GM21367 (cell line): Measurements from ENCODE around the gene ADAMTS14.
"Not testable (repeated sequence)": the region's sequence is repeated elsewhere in the genome, so short reads cannot be mapped to it uniquely, and the experiment has no call there.

ENCODE experiments used
- ATAC-seq: cut with Tn5 transposase; IDR thresholded peaks from one replicate; pipeline ENCODE4 v1.9.1; 2021; ENCODE audit not compliant: unreplicated experiment

The ADAMTS14 gene

DNA sequence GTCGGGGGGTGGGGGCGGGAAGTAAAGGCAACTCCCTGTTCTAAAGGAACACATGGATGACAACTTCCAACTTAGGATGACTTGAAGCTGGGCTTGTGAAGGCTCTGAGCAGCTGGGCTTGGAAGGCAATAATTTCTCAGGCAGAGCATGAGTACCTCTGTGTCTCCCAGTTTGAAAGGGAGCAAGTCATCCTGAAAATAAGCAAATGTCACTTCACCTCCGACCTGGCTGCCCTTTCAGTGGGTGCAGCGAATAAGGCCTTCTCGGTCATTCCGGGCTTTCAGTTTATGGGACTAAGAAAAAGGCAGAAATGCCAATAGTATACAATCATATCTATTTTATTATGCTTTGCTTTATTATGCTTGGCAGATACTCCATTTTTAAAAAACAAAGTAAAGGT lies 15.3 kb upstream of the ADAMTS14 start:
- no peak for ATAC-seq

DNA sequence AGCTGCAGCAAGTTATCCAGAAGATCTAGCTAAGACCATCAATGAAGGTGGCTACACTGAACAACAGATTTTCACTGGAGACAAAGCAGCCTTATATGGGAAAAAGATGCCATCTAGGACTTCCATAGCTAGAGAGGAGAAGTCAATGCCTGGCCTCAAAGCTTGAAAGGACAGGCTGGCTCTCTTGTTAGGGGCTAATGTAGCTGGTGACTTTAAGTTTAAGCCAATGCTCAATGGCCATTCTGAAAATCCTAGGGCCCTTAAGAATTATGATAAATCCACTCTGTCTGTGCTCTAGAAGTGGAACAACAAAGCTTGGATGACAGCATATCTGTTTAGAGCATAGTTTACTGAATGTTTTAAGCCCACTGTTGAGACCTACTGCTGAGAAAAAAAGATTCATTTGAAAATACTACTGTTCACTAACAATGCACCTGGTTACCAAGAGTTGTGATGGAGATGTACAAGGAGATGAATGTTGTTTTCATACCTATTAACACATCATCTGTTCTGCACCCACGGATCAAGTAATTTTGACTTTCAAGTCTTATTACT lies 13.6 kb upstream of the ADAMTS14 start:
- no peak for ATAC-seq

GRCh38 chr10:70659306-70659705 lies 13.0 kb upstream of the ADAMTS14 start:
- no peak for ATAC-seq

GRCh38 chr10:70660722-70661121 lies 11.6 kb upstream of the ADAMTS14 start:
- ATAC-seq, result no peak

DNA sequence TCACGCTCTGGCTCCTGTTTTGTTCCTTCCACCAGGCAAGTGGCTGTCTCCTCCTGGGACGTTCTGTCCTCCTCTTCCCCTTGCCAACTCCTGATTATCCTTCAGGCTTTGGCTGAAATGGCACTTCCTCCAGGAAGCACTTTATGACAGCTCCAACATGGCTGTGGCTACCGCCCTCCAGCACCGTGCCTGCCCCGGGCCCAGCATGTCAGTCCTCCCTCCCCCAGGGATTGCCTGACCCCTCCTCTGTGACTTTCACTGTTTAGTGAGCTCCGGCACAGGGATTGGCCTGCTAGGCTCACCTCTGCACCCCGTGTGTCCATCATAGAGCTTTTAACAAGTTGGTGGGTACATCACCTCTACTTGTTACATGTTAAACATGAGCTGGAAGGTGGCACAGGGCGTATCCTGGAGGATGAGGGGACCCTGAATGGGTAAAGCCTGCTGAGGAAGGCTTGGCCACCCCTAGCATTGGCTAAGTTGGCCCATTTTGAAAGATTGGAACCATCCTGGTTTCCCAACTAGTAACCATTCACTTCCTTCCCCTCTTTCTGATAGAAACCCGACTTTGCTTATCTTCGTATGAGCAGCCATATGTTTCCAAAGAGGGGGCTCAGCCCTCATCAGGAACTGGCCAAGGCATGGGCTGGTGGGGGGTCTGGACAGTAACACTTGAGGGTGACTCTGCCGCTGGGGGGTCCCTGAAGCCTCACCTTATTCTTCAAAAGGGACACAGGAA lies 10.5 kb upstream of the ADAMTS14 start:
- no peak for ATAC-seq

DNA sequence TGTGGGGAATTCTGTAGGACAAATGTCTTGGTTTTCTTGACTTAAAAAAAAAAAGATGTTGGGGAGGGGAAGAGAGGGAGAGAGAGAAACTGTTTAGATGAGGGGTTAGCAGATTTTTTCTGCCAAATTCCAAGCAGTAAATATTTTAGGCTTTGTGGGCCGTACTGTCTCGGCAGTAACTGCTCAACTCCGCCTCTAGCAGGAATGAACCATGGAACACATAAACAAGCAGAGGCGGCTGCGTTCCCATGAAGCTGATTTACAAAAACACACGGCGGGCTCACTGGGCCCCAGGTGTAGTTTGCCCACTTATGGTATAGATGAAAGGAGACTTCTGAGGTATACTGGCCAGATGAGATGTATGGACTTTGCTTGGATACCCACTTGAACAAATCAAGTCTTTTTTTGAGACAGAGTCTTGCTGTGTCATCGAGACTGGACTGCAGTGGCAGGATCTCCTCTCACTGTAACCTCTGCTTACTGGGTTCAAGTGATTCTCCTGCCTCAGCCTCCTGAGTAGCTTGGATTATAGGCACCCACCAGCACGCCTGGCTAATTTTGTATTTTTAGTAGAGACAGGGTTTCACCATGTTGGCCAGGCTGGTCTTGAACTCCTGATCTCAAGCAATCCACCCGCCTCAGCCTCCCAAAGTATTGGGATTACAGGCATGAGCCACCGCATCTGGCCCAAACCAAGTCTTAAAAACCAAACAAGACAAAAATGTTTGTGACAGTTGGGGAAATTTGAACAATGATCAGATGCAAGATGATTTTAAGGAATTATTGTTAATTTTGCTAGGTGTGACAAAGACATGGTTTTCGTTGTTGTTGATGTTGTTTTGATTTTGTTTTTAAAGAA lies 9.7 kb upstream of the ADAMTS14 start:
- no peak for ATAC-seq

DNA sequence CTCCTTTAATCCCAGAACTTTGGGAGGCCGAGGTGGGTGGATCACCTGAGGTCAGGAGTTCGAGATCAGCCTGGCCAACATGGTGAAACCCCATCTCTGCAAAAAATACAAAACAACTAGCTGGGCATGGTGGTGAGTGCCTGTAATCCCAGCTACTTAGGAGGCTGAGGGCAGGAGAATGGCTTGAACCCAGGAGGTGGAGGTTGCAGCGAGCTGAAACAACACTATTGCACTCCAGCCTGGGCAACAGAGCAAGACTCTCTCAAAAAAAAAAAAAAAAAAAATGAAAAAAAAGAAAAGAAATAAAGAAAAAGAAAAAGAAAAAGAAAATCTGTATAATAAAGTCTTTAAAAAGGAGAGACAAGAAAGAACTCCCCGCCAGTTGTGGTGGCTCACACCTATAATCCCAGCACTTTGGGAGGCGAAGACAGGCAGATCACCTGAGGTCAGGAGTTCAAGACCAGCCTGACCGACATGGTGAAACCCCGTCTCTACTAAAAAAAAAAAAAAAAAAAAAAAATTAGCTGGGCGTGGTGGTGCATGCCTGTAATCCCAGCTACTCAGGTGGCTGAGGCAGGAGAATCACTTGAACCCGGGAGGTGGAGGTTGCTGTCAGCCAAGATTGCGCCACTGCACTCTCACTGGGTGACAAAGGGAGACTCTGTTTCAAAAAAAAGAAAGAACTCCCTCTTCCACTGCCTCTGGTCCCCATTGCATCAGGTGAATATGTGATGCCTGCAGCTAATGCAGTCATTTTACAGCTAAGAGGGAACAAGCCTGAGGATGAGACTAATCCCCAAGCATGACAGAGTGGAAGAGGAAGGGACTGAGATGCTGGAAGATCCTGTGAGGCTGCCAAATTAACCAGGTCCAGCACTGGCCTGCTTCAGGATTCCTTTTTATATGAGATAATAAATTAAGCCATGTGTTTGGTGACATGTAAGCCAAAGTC lies 8.6 kb upstream of the ADAMTS14 start:
- ATAC-seq, result not testable (repeated sequence)

DNA sequence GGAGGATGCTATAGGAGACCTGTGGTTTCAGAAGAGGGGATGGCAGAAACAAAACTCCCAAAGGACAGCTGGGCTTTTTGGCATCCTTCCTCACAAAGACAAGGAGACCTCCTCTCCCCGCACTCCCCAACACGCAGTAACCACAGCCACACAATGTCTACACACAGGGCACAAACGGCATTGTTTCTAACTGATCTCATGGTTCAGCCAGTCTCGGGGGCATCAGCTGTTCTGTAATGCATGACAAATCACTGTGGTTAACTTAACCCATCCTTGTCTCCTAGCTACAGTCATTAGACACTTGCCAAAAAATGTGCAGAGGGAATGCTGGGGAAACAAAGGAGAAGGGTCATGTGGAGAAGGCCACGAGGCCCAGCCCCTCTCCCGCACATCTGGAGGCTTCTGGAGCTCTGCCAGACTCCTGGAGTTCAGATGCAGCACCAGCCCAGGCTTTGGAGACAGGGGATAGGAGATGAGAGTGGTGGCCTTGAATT lies 7.6 kb upstream of the ADAMTS14 start:
- ATAC-seq, result no peak

DNA sequence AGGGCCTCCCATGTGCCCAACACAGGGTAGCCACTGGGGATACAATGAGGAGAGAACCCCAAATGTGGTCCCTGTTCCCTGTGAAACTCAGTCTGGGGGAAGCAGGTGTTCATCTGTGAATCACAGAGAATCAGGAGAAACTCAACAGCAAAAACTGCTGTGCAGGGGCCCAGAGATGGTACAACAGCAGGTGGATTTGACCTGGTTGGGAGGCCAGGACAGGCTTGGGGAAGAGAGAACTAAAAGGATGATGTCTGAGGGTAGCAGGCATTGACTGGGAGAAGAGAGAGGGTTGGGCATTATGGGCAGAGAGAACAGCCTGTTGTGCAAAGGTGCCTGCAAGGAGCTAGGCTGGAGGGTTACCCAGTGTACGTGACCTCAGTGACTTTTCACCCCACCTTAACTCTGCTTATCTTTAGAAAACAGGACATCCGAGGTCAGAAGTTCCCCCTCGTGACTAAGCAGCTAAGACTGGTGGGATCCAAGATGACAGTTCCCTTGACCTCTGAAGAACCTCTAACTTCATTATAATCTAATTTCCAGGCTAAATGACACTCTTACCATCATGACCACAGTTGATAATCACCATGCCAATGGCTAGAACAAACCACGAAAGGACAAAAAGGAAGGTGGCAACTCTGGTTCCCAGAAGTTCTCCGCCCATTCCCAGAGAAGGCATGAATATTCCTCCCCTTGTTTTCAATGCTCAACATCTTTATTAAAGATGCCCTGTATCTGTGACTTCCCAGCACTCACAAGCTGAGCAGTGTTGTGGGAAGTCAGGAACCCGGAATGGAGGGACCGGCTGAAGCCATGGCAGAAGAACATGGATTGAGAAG lies 5.1 kb upstream of the ADAMTS14 start:
- no peak for ATAC-seq

- ATAC-seq, result not testable (repeated sequence)
Measured at GRCh38 chr10:70667818-70668217, 4.5 kb upstream of the ADAMTS14 start.

DNA sequence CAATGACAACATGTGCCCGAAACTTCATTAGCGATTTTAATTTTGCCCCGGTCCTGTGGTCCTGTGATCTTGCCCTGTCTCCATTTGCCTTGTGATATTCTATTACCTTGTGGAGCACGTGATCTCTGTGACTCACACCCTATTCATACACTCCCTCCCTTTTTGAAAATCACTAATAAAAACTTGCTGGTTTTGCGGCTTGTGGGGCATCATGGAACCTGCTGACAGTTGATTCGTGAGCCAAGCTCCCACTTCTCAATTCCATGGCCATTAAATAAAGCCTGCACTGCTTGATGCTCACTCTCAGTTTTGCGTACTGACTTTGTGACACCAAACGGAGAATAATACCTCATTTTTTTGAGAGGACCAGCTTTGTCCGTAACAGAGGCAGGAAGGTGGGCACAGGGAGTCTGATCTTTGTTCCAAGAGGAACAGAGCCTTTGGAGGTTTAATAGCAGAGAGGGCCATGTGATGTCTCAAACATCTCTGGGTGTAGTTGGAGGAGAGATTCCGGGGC lies 3.8 kb upstream of the ADAMTS14 start:
- no peak for ATAC-seq

DNA sequence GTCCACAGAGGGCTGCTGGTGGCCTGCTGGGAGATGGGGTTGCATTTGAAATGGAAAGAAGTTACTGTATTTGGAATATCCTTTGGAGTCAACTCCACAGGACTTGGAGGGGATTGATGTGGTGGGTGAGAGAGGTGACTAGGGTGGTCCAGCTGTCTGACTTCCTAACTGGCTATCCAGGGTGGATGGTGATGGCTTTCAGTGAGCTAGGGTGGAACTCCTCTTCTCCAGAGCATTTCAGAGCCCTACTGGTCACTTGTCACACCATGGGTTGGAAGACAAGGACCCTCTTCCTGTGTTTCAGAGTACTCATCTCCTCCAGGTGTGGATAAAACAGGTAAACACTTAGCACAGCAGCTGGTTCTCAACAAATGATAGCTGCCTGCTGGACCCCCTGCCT lies 3.3 kb upstream of the ADAMTS14 start:
- ATAC-seq, result no peak

GRCh38 chr10:70669732-70670317 lies 2.5 kb upstream of the ADAMTS14 start:
- no peak for ATAC-seq

GRCh38 chr10:70671619-70672164 lies 614 bp upstream of the ADAMTS14 start:
- ATAC-seq, result no peak

DNA sequence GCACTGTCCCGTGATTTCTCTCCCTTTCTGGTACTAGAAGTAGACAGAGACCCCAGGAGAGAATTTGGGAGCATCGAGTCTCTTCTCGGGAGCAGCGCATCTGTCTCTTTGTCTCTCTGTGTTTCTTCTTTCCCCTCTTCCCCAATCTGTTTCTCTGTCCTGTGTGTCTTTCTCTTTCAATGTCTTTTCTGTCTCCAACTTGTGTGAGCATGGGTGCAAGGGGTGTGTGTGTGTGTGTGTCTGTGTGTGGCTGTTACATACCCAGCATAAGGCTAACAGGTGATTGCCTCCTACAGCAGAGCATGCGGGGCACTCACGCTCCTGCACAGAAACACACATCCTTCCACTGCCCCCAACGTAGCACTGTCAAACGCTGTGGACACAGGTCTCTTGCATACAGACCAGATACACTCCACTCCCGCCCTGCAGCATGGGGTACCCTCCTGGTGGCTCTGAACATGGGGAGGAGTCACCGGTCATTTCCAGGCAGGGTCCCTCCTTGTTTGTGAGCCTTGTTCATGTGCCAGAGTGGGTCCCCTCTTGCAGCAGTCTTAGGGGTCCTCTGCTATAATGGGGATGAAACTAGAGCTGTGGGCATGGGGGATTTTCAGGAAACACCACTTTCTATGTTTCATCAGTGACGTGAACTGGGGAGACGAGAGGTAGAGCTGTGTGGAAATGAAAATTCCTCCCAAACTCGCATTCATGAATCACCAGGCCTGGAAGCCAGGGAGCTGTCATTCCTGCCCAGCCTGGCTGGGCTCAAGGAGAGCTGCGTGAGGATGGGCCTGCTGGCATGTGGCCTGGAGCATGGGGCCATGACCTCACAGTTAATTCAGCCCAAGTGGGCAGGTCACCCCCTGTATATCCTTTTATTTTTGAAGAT lies 980 bp downstream of the ADAMTS14 start:
- ATAC-seq, result no peak

DNA sequence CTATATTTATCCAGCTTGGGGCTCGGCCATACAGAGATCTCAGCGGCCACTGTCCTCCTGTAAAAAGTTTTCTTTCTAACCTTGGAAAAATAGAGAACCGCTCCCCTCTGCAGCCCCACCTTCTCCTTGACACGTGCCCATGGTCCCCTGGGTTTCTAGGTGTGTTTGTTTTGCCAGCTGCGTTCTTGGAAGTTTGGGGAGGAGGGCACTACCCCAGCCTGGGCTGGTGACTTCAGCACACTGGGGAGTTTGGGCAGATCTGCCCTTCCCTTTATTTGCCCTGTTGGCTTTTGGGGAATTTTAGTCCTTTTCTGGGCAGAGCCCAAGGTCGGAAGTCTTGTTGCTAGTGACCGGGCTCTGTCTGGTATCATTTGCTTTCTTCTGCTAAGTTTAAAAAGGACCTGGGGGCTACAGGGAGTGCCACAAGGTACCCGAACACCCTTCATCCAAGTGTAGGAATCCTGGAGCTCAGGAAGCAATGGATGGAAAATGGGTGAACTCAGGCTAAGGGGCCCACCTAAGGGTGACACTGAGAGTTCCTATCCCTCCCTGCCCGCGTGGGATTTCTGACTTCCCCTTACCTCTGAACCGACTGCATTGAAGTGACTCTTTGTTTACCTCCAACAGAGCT lies 1.7 kb downstream of the ADAMTS14 start:
- no peak for ATAC-seq
